Measurements from ENCODE around the gene DDX19B. TPM values are rescaled to one million over a fixed set of nuclear protein-coding genes. Genes with fewer than 3 reads are reported as not detected.

The DDX19B gene
- 35.0 and 38.4 TPM in 2 replicates for total RNA-seq

GRCh38 chr16:70298988-70299938 is at the start of gene DDX19B:
Gene DDX19B (plus strand): TSS chr16:70299186. CDS start chr16:70299298, 112 bp downstream.

GRCh38 chr16:70251629-70252354 is 47.2 kb upstream of the DDX19B start, which contains the start of gene EXOSC6:
Gene EXOSC6 (minus strand): TSS chr16:70251940. CDS start chr16:70251900, 40 bp downstream.

DNA sequence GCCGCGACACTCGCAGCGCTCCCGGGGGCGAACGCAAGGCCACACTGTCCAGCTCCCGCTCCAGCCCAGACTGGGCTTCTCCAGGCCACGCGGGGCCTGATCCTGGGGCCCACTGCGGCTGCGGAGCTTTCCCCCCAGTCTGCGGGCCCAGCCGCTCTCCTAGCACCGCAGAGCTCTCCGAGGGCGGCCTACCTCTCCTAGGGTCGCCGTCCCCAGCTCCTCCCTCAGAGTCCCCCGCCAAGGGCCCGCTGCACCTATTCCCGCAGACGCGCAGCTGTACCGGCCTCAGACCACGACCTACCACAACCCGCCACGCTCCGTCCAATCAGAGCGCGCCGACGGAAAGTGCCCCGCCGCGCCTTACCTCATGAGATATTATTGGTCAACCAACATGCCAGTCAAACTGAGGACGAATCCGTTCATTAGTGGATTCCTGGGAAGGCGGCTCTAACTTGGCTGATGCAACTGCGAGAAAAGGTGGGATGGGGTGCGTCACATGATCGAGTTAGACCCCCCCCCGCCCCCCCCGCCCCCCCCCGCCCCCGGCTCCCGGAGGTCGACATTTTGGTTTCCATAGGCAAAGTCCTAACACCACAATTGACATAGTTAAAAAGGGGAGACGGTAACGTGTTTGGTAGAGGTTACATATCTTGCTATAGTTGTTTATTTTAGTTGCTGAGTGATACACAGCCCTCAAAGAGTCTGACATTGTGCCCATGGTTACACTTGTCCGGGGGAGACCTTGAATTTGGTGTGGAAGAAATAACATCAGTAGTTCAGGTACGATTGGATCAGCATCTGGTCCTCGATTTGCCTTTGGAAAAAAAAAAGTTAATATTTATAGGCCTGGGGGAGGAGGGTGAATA is 9.5 kb upstream of the DDX19B start, which contains the start of gene AARS1:
AARS1 (minus strand) TSS at position 278 of the 866 bp plus-strand sequence. CDS start 6,743 bp downstream, outside the sequence.

Other genes starting within 250 kb of the DDX19B start
- gene PDPR, start 184.9 kb upstream of the DDX19B start, total RNA-seq = 12.8 and 15.6 TPM in 2 replicates
- gene CLEC18C, start 125.4 kb upstream of the DDX19B start, total RNA-seq = under 0.01 TPM in 1 of 2 replicates, not detected in the other
- 15.5 and 17.8 TPM in 2 replicates for gene EXOSC6, start 47.2 kb upstream of the DDX19B start, total RNA-seq
- 154 and 166 TPM in 2 replicates for gene AARS1, start 9.7 kb upstream of the DDX19B start, total RNA-seq
- 34.5 and 35.2 TPM in 2 replicates for gene DDX19A, start 47.7 kb downstream of the DDX19B start, total RNA-seq
- 14.5 and 18.0 TPM in 2 replicates for gene ST3GAL2, start 139.9 kb downstream of the DDX19B start, total RNA-seq
- gene FCSK, start 155.4 kb downstream of the DDX19B start, total RNA-seq = 5.5 and 6.7 TPM in 2 replicates
- gene COG4, start 224.4 kb downstream of the DDX19B start, total RNA-seq = 60.8 and 77.3 TPM in 2 replicates
- gene SF3B3, start 224.6 kb downstream of the DDX19B start, total RNA-seq = 130 and 144 TPM in 2 replicates